Measurements from ENCODE around the gene CENPI.

Gene CENPI

GRCh38 chrX:101081231-101081630 lies 16.8 kb upstream of the CENPI start:
- H3K4me1 ChIP-seq (ENCODE audit: low read length) = no peaks in the 10 kb centered on the region
- no peak for DNase-seq
- no peak overlapping the region for H2AFZ ChIP-seq (ENCODE audit: low read length)
- no peaks in the 10 kb centered on the region for H3K9me2 ChIP-seq (replicated peaks; ENCODE audit: insufficient read depth, low read length)
- no peak overlapping the region for H3K27ac ChIP-seq (ENCODE audit: low read length)
- no peaks in the 10 kb centered on the region for H3F3A ChIP-seq (ENCODE audit: insufficient read depth, low read length)
- no peak overlapping the region for H3K9ac ChIP-seq (ENCODE audit: low read length)
- H4K20me1 ChIP-seq (ENCODE audit: insufficient read depth, low read length) = no peaks in the 10 kb centered on the region
- TF ChIP-seq, protein P1, sequence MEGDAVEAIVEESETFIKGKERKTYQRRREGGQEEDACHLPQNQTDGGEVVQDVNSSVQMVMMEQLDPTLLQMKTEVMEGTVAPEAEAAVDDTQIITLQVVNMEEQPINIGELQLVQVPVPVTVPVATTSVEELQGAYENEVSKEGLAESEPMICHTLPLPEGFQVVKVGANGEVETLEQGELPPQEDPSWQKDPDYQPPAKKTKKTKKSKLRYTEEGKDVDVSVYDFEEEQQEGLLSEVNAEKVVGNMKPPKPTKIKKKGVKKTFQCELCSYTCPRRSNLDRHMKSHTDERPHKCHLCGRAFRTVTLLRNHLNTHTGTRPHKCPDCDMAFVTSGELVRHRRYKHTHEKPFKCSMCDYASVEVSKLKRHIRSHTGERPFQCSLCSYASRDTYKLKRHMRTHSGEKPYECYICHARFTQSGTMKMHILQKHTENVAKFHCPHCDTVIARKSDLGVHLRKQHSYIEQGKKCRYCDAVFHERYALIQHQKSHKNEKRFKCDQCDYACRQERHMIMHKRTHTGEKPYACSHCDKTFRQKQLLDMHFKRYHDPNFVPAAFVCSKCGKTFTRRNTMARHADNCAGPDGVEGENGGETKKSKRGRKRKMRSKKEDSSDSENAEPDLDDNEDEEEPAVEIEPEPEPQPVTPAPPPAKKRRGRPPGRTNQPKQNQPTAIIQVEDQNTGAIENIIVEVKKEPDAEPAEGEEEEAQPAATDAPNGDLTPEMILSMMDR (IDR thresholded peaks at IDR 0.05; ENCODE audit: low read length) = no peak
- TF ChIP-seq EZH2phosphoT487 (IDR thresholded peaks at IDR 0.05; ENCODE audit: low read length) (no peak), EZH2 (optimal IDR thresholded peaks at IDR 0.05; ENCODE audit: low read depth, low read length) (no peak)
- H3K27me3 ChIP-seq (replicated peaks; ENCODE audit: insufficient read depth, low read length) = no peaks in the 10 kb centered on the region
- H3K9me3 ChIP-seq (replicated peaks; ENCODE audit: insufficient read depth, low read length) = no peaks in the 10 kb centered on the region
- no peak overlapping the region for H3K4me3 ChIP-seq (ENCODE audit: low read length)
- no peak overlapping the region for H3K4me2 ChIP-seq (ENCODE audit: low read depth, low read length)
- H3K36me3 ChIP-seq (replicated peaks; ENCODE audit: insufficient read depth, low read length) = no peaks in the 10 kb centered on the region
- no peaks in the 10 kb centered on the region for H3K79me2 ChIP-seq (ENCODE audit: low read length)

DNA sequence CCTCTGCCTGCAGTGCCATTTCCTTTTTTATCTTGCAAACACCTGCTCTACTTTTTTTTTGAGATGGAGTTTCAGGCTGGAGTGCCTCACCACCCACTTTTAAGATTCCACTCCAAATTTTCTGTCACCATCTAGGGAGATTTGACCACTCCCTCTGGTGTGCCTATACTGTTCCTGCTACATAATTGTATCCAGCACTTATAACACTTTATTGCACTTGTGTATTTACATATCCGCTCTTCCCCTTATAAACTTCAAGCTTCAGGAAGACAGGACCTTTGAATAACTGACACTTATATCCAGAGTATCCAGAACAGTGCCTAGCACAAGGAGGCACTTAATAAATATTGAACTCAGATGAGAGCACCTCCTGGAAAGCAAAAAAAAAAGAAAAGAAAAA lies 6.2 kb upstream of the CENPI start:
- DNase-seq = no peak
- H3K79me2 ChIP-seq (ENCODE audit: low read length) = no peaks in the 10 kb centered on the region
- no peak overlapping the region for H3K9ac ChIP-seq (ENCODE audit: low read length)
- H3K4me3 ChIP-seq (ENCODE audit: low read length) = no peak overlapping the region
- H3K4me2 ChIP-seq (ENCODE audit: low read depth, low read length) = no peak overlapping the region
- H3K9me3 ChIP-seq (replicated peaks; ENCODE audit: insufficient read depth, low read length) = no peaks in the 10 kb centered on the region
- no peaks in the 10 kb centered on the region for H3K36me3 ChIP-seq (replicated peaks; ENCODE audit: insufficient read depth, low read length)
- no peaks in the 10 kb centered on the region for H3K4me1 ChIP-seq (ENCODE audit: low read length)
- H2AFZ ChIP-seq (ENCODE audit: low read length) = no peak overlapping the region
- H3K9me2 ChIP-seq (replicated peaks; ENCODE audit: insufficient read depth, low read length) = no peaks in the 10 kb centered on the region
- no peaks in the 10 kb centered on the region for H4K20me1 ChIP-seq (ENCODE audit: insufficient read depth, low read length)
- no peaks in the 10 kb centered on the region for H3K27me3 ChIP-seq (replicated peaks; ENCODE audit: insufficient read depth, low read length)
- TF ChIP-seq EZH2 (optimal IDR thresholded peaks at IDR 0.05; ENCODE audit: low read depth, low read length) (no peak), EZH2phosphoT487 (IDR thresholded peaks at IDR 0.05; ENCODE audit: low read length) (no peak)
- TF ChIP-seq, protein P1 (IDR thresholded peaks at IDR 0.05; ENCODE audit: low read length) = no peak
- no peaks in the 10 kb centered on the region for H3F3A ChIP-seq (ENCODE audit: insufficient read depth, low read length)
- no peak overlapping the region for H3K27ac ChIP-seq (ENCODE audit: low read length)

DNA sequence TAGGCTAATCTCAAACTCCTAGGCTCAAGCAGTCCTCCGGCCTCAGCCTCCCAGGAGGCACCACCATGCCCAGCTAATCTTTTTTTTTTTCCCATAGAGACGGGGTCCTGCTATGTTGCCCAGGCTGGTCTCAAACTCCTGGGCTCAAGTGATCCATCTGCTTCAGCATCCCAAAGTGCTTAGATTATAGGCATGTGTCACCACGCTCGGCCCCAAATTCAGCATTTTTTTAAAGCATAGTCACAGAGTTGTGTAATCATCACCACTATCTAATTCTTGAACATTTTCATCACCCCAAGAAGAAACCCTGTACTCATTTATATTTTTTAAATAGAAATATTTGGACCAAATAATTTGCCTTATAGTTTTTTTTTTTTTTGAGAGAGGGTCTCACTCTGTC lies 10.3 kb downstream of the CENPI start:
- no peaks in the 10 kb centered on the region for H3K36me3 ChIP-seq (replicated peaks; ENCODE audit: insufficient read depth, low read length)

More for the DNA sequence above, 10.3 kb downstream of the CENPI start:
- no peak overlapping the region for H3K9ac ChIP-seq (ENCODE audit: low read length)
- H3K4me3 ChIP-seq (ENCODE audit: low read length) = no peak overlapping the region
- H3K9me2 ChIP-seq (replicated peaks; ENCODE audit: insufficient read depth, low read length) = no peaks in the 10 kb centered on the region
- H4K20me1 ChIP-seq (ENCODE audit: insufficient read depth, low read length) = no peaks in the 10 kb centered on the region
- H3K4me1 ChIP-seq (ENCODE audit: low read length) = no peaks in the 10 kb centered on the region
- H3K27ac ChIP-seq (ENCODE audit: low read length) = no peak overlapping the region
- no peak overlapping the region for H3K4me2 ChIP-seq (ENCODE audit: low read depth, low read length)
- H3K27me3 ChIP-seq (replicated peaks; ENCODE audit: insufficient read depth, low read length) = no peaks in the 10 kb centered on the region
- no peak for DNase-seq
- no peak overlapping the region for H2AFZ ChIP-seq (ENCODE audit: low read length)
- H3F3A ChIP-seq (ENCODE audit: insufficient read depth, low read length) = no peaks in the 10 kb centered on the region
- no peaks in the 10 kb centered on the region for H3K79me2 ChIP-seq (ENCODE audit: low read length)
- no peaks in the 10 kb centered on the region for H3K9me3 ChIP-seq (replicated peaks; ENCODE audit: insufficient read depth, low read length)
- no peak for TF ChIP-seq EZH2 (optimal IDR thresholded peaks at IDR 0.05; ENCODE audit: low read depth, low read length)
- no peak for TF ChIP-seq EZH2phosphoT487 (IDR thresholded peaks at IDR 0.05; ENCODE audit: low read length)
- TF ChIP-seq, protein P1 (IDR thresholded peaks at IDR 0.05; ENCODE audit: low read length) = no peak
